BJ (cell line): ENCODE data around the gene DLL4. TPM values are rescaled to one million over a fixed set of nuclear protein-coding genes. Genes with fewer than 3 reads are reported as not detected.

Experiments used
- CTCF ChIA-PET: fragments of 350-600 bp; formaldehyde crosslinking; extraction: SDS; loops from one replicate; lab custom pipeline; 2021; ENCODE audit warnings: antibody characterized with exemption, inconsistent platforms; lab: Yijun Ruan, JAX
- POLR2A ChIA-PET: fragments of 300-600 bp; sonication (Branson Sonifier 250); formaldehyde crosslinking; extraction: SDS; loops from one replicate; lab custom pipeline; 2021; ENCODE audit warnings: antibody characterized with exemption; lab: Charles Lee
- DNase-seq: peaks from one replicate; pipeline ENCODE4 v3.0.0-alpha.2; 2011; ENCODE audit warnings: low read depth
- H3K27me3 ChIP-seq: 2 replicates; pipeline ENCODE4 v1.6.0; 2011; ENCODE audit warnings: low read length; ENCODE audit not compliant: control insufficient read depth, insufficient read depth
- H3K36me3 ChIP-seq: 2 replicates; pipeline ENCODE4 v1.5.1; 2011; ENCODE audit warnings: low read length; ENCODE audit not compliant: control insufficient read depth, insufficient read depth
- H3K4me3 ChIP-seq: 2 replicates; pipeline ENCODE4 v1.5.1; 2011; ENCODE audit warnings: low read depth, mild to moderate bottlenecking, control low read depth, low read length
- polyA plus RNA-seq: library from polyadenylated mRNA; depleted of rRNA; stranded (reverse); fragments of >200 nt; gene quantifications from 2 replicates; pipeline ENCODE4 v1.2.3, GENCODE V29; 2011
- TF ChIP-seq, protein P1 (sequence below): IDR thresholded peaks from 2 replicates; pipeline ENCODE4 v1.5.1; 2011; ENCODE audit warnings: low read depth, mild to moderate bottlenecking, control low read depth, inconsistent platforms, low read length, moderate library complexity; ENCODE audit not compliant: insufficient read depth

DLL4 gene
- polyA plus RNA-seq, 1 experiment = 0.47 TPM

- H3K36me3 ChIP-seq = peaks cover 37% of the 10 kb centered on the region
These were observed 28.1 kb upstream of the DLL4 start for GRCh38 chr15:40901053-40901443.

DNA sequence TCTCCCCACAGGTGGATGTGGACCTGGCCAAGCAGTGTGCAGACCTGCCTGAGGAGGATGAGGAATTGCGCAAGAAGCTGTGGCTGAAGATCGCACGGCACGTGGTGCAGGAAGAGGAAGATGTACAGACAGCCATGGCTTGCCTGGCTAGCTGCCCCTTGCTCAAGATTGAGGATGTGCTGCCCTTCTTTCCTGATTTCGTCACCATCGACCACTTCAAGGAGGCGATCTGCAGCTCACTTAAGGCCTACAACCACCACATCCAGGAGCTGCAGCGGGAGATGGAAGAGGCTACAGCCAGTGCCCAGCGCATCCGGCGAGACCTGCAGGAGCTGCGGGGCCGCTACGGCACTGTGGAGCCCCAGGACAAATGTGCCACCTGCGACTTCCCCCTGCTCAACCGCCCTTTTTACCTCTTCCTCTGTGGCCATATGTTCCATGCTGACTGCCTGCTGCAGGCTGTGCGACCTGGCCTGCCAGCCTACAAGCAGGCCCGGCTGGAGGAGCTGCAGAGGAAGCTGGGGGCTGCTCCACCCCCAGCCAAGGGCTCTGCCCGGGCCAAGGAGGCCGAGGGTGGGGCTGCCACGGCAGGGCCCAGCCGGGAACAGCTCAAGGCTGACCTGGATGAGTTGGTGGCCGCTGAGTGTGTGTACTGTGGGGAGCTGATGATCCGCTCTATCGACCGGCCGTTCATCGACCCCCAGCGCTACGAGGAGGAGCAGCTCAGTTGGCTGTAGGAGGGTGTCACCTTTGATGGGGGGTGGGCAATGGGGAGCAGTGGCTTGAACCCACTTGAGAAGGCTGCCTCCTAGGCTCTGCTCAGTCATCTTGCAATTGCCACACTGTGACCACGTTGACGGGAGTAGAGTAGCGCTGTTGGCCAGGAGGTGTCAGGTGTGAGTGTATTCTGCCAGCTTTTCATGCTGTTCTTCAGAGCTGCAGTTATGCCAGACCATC, 26.3 kb upstream of the DLL4 start:
- TF ChIP-seq, protein P1, sequence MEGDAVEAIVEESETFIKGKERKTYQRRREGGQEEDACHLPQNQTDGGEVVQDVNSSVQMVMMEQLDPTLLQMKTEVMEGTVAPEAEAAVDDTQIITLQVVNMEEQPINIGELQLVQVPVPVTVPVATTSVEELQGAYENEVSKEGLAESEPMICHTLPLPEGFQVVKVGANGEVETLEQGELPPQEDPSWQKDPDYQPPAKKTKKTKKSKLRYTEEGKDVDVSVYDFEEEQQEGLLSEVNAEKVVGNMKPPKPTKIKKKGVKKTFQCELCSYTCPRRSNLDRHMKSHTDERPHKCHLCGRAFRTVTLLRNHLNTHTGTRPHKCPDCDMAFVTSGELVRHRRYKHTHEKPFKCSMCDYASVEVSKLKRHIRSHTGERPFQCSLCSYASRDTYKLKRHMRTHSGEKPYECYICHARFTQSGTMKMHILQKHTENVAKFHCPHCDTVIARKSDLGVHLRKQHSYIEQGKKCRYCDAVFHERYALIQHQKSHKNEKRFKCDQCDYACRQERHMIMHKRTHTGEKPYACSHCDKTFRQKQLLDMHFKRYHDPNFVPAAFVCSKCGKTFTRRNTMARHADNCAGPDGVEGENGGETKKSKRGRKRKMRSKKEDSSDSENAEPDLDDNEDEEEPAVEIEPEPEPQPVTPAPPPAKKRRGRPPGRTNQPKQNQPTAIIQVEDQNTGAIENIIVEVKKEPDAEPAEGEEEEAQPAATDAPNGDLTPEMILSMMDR = no peak
- H3K36me3 ChIP-seq = peaks cover 36% of the 10 kb centered on the region
- H3K4me3 ChIP-seq = no peak overlapping the region
- ChIA-PET POLR2A (no interaction called here), CTCF (interaction anchor here (0.5 to 10.1 kb wide), 26 partner anchors 7 to 430 kb away, joined by 3 to 309 read pairs (median 4); partner anchors contain the start of genes DLL4, NUSAP1, OIP5 and RHOV)
- DNase-seq = no peak
- H3K27me3 ChIP-seq = no peaks in the 10 kb centered on the region

More at GRCh38 chr15:40901053-40901443, 28.1 kb upstream of the DLL4 start:
- POLR2A ChIA-PET = interaction anchor here (0.6 kb wide), 1 partner anchor 91 kb away, joined by 3 read pairs; no protein-coding TSS in a partner anchor
- TF ChIP-seq, protein P1 = no peak
- H3K4me3 ChIP-seq = no peak overlapping the region
- DNase-seq = no peak
- CTCF ChIA-PET = interaction anchor here (1.2 to 7.3 kb wide), 3 partner anchors 40 to 44 kb away, joined by 4 to 83 read pairs (median 7); no protein-coding TSS in a partner anchor
- H3K27me3 ChIP-seq = no peaks in the 10 kb centered on the region

DNA sequence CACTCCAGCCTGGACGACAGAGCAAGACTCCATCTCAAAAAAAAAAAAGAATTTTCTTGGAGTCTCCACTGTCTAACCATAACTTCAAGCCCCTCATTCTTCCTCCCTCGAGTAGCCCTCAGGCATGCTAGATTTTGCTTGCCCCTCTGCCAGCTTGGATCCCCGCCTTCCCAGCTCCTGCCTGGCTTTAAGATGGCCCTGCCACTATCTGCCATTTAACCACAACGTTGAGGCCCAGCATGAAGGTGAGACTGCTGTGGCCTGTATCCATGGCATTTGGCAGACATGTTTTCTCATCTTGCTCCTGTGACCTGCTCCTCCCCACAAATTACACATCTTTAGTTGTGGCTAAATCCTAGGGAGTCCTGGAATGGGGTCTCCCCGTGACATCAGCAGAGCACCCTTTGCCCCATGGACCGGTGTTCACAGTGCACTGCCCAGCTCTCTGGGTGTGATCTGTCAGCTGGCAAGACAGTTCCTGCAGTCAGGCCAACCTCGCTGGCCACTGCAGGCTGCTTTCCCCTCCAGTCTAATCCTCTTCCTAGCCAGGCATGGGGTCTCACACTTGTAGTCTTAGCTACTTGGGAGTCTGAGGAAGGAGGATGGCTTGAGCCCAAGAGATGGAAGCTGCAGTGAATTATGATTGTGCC, 24.5 kb upstream of the DLL4 start:
- POLR2A ChIA-PET = interaction anchor here (0.6 kb wide), 1 partner anchor 37 kb away, joined by 3 read pairs; no protein-coding TSS in a partner anchor
- Histone ChIP-seq H3K4me3 (no peak overlapping the region), H3K36me3 (peaks cover 29% of the 10 kb centered on the region), H3K27me3 (no peaks in the 10 kb centered on the region)
- CTCF ChIA-PET = interaction anchor here (0.6 to 10.1 kb wide), 43 partner anchors 9 to 1595 kb away, joined by 3 to 309 read pairs (median 4); partner anchors contain the start of genes CHAC1, DLL4, NUSAP1 and OIP5
- TF ChIP-seq, protein P1 = no peak
- no peak for DNase-seq

GRCh38 chr15:40906091-40906990, 22.8 kb upstream of the DLL4 start:
- Histone ChIP-seq H3K27me3 (no peaks in the 10 kb centered on the region), H3K4me3 (peak overlapping the region; percentile 25), H3K36me3 (peaks cover 16% of the 10 kb centered on the region)
- peak; percentile 92 for DNase-seq
- CTCF ChIA-PET = interaction anchor here (0.5 to 10.1 kb wide), 26 partner anchors 8 to 296 kb away, joined by 3 to 309 read pairs (median 6); partner anchors contain the start of genes CHAC1, DLL4 and VPS18
- TF ChIP-seq, protein P1 = peak; percentile 86
- POLR2A ChIA-PET = interaction anchor here (0.5 to 0.8 kb wide), 3 partner anchors 9 to 155 kb away, joined by 3 to 11 read pairs (median 3); no protein-coding TSS in a partner anchor
